NCI-H2029 treated with DMSO at 0.1 percent for 48 hours (cell line): ENCODE data around the gene MEIS3.
A peak's percentile ranks its signal among the peaks of the same experiment; 100 is the strongest.

ENCODE experiments used
- DNase-seq: peaks from one replicate; lab custom pipeline; 2025; lab: John Stamatoyannopoulos, UW

MEIS3 gene

GRCh38 chr19:47435883-47436417, 16.6 kb upstream of the MEIS3 start:
- DNase-seq, result no peak

- DNase-seq, result no peak
Measured at GRCh38 chr19:47435196-47435595, 15.9 kb upstream of the MEIS3 start.

DNA sequence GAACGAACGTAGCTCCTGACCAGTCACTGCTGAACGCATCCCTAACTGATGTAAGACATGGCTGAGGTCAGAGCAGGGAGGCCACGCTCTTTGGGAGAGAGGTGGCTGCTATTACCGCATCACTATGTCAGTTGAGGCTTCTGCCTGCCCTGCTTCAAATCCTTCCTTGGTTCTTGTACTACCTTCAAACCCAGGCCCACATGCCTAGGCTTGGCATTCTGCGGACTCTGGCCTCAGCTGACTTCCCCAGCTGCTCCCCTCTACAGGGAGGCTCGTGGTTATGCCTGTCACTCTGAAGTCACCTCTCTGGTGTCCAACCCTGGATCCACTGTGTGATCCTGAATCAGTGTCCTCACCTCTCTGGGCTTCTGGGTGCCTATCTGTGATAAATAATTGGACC, 14.8 kb upstream of the MEIS3 start:
- no peak for DNase-seq

DNA sequence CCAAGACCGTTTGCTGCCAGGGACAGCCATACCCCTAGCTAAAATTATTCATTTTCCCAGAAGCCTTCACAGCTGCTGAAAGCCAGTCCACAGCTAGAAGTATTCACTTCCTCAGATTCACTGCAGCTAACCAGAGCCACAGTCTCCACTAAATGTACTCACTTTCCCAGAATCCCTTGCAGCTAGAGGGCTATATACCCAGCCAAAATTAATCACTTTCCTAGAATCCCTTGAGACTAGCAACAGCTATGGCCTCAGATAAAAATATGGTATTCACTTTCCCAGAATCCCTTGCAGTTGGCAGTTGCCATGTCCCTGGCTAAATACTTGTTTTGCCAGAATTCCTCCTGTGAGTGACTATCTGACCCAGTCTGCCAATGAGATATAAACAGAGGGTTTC, 13.8 kb upstream of the MEIS3 start:
- DNase-seq, result no peak

GRCh38 chr19:47432499-47432898, 13.2 kb upstream of the MEIS3 start:
- DNase-seq, result no peak

DNA sequence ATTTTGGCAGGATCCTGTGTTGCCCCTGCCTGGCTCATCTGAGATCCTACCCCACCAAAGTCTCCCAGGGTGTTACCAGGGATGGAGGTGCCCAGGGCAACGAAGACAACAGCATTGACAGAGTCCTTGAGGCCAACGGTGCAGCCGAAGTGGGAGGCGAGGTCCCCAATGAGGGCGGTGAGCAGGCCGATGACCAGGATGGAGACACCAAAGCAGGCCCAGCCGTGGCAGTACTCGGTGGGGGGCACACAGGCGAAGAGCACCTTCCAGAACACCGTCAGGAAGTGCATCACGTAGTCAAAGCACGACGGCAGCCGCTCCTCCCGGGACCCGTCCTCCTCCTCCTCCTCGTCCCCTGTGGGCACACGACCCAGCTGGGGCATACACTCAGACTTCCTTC, 12.8 kb upstream of the MEIS3 start:
- no peak for DNase-seq

DNA sequence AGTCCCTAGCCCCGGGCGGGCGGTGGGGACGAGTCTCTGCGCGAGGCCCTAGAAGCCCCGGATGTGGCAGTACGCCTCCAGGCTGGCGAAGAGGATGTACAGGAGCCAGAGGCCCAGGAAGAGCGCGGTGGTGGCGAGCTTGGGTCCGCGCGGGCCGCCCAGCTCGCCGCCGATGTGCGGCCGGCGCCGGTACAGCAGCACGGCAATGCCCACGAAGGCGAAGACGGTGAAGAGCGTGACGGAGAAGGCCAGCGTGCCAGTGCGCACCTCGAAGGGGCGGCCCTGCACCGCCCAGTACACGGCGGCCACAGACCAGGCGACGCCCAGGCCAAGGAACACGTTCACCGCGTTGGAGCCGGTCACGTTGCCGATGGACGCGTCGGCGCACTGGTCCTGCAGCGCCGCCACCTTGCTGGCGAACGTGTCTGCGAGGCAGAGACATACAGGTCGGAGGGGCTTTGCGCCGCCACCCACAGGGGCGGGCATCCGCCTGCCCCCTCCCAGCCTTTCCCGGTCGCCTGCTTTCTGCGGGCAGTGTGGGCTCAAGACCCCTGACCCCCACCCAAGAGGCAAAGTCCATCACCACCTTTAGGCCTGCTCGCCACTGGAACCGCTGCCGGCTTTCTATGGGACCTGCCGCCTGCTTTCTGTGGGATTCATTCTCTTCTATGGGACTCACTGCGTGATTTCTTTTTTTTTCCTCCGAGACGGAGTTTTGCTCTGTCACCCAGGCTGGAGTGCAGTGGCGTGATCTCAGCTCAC, 10.9 kb upstream of the MEIS3 start:
- DNase-seq, result no peak

DNA sequence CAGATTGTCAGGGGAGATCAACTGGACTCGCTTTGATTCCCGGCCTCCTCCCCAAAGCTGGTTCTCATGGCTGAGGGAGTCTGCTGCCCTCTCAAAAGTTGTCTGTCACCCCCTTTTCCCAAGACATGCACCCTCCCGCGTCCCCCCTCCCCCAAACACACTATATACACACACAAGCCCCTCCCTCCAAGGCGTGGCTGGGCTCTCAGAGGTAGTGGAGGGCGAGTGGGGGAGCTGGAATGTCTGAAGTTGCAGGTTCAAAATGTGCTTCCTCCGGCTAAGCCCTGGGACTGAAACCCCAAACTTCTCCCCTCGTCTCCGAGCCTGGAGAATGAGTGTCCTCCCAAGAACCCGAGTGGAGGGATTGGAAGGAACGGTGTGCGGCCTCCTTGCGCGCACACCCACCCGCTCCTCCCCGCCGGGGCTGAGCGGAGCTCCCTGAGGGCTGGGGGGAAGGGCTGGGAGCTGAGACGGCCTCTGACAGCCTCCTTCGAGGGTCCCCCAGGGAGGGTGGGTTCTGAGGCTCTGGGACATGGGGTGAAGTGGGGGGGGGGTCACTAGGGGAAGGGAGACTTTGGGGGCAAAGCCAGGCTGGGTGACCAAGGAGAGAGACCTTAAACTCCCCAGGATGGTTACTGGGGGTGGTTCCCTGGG, 9.9 kb upstream of the MEIS3 start:
- DNase-seq, result no peak

DNA sequence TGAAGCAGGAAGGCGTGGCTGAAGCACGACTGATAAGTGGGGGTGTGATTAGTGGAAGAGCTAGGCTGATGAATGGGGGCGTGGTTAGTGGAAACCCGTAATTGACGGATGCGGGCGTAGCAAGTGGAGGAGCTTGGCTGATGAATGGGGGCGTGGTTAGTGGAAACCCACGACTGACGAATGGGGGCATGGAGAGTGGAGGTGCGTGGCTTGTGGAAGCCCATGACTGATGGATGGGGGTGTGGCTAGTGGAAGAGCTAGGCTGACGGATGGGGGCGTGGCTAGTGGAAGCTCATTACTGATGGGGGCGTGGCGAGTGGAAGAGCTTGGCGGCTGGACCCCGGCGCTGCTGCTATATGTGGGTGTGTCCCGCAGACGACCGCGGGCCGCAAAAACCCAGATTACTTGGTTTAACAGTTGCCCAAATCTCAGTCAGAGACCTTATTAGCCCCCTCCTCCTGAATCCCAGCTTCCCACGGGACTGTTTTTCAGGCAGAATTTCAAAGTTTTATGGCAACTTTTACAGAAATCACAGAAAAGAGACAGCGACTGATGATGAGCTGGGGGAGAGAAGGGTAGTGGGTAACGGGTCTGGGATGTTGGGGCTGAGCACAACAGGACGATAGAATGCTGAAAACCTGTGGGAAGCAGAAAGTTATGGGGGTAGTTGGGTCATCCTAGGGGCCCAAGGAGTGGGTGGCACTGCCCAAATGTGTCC, 9.0 kb upstream of the MEIS3 start:
- peak; percentile 96 for DNase-seq

DNA sequence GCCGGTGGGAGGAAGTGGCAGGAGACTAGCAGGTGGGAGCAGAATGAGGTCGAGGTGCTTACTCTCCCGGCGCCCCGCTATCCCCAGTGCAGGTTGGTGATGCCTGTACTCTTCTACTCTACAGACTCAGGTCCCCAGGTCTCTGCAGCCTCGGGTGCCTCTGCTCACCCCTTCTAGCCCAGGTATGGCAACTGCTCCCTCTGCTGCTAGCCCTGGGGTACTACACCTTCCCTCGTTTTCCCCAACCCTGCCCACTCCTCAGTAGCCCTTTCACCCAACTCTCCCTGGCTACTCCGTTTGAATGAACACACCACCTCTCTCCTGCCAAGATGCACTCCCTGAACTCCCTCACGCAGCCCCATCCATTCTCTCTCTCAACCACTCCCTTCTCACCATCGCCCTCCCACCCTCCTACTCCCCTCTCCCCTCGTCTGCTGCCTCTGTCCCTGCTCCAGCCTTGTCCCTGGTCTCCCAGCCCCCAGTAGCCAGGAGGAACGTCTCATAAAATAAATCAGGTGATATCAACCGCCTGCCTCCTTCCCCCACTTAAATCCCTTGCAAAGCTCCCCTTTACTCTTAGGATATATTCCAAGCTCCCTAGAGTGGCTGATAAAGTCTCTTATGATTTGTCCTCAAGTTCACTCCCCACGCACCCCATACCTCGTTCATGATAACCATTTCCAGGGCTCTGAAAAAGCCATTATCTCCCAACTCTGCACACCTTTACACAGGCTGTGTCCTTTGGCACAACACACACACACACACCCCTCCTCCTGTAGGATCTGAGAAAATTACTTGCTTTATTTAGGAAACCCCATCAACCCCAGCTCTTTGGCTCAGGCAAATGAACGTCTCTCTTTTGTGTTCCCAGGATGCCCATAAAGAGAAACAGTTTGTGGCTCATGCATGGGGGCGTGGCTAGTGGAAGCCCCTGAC, 8.2 kb upstream of the MEIS3 start:
- DNase-seq, result peak; percentile 15

GRCh38 chr19:47423203-47423882, 4.0 kb upstream of the MEIS3 start:
- DNase-seq, result no peak

GRCh38 chr19:47422417-47423163, 3.3 kb upstream of the MEIS3 start:
- no peak for DNase-seq

DNA sequence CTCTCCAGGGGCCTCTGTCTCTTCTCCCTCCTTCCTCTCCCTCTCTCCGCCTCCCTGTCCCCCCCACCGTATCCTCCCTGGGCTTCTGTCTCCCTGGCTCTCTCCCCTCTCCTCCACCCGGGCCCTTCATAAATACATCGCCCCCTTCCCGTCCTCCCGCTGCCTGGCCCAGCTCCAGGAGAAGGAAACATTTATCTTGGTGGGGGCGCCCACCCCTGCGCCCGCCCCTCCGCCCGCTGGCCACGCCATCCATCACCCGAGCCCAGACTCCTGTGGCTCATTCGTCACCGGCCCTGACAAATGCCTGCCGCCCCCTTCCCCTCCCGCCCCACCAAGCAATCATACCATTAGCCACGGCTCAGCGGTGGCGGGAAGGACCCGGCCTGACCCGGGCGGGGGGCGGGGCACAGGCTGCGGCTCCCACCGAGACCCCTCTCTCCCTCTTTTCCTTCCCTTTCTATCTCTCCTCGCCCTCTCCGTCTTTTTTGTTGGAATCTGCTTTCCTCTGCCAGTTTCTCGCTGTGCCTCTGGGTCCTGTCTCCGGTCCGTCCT, 2.6 kb upstream of the MEIS3 start:
- DNase-seq, result no peak

DNA sequence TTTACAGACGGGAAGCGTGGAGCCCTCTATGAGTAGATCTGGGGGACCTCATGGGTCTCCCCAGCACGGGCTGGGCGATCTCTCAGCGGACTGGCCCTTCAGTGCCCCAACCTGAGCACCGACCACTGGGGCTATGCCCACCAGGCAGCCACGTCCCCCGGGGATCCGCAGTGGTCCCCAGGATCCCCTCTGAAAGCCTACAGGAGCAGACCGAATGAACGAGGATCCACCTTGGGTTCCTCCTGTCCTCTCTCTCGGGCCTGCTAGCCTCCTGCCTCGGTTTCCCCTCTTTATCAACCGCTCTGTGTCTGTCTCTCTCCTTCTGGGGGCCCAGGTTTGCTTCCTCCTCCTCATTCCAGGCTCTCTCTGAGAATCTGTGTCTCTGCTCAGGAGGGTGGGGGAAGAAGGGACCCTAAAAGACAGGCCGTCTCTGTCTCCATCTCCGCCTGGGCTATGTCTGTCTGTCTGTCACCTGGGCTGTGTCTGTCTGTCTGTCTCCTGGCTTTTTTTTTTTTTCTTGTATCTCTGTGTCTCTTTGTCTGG, 2.0 kb upstream of the MEIS3 start:
- no peak for DNase-seq

- DNase-seq, result no peak
Measured at GRCh38 chr19:47419789-47420188, 462 bp upstream of the MEIS3 start.

GRCh38 chr19:47418692-47419029, 666 bp downstream of the MEIS3 start:
- no peak for DNase-seq

DNA sequence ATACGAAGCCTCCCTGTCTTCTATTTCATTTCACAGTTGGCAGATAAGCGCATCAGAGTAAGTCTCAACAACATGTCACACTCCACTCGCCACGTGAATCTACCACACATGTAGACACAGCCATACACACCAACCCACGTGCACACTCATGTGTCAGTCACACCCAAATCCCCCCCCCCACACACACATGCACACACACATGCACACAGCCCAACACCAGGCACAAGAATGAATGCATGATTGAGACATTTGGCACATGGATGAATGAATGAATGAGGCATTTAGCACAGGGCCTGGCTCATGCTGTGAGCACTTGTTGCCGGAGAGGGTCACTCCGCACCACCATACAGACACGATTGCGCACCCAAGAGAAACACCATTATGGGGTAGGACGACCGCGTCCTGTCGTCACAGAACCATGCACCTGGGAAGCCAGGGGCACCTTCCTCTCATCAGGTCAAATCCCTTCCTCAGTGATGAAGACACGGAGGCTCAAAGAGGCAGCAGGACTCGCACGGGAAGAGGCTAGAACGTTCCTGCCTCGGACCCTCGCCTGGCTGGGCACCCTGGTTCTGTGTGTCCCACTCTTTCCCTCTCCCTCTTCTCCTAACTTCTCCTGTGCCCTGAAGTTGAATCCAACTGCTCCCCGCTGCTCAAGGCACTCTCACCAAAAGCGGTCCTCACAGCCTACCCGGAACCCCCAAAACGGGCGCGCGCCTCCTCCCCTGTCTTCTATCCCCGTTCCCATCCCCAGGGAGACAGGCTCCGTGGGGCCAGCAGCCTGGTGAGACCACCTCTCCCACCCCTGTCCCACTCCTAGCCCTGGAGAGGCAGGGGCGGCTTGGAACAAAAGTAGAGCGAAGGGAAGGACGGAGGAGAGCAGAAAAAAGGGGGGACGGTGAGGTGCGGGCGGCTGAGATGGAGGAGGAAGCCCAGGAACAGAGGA, 1.3 kb downstream of the MEIS3 start:
- DNase-seq, result no peak

- no peak for DNase-seq
Measured at GRCh38 chr19:47417107-47417745, 2.1 kb downstream of the MEIS3 start.
